Liver (tissue), 3 donors: Measurements from ENCODE around the gene P2RY8.

Source experiments
- EGR1 ChIP-seq, 2 donors: IDR thresholded peaks; 2 replicates each; pipeline ENCODE4 v1.6.1; 2016 to 2018; ENCODE audit warnings: antibody characterized with exemption in 2 of 2, low read depth in 2 of 2
- FOXA1 ChIP-seq: IDR thresholded peaks from 2 replicates; pipeline ENCODE4 v1.6.1; 2016; ENCODE audit warnings: antibody characterized with exemption
- GABPA ChIP-seq, 2 donors: IDR thresholded peaks in 1 of 2; conservative IDR thresholded peaks in 1 of 2; 2 replicates each; pipeline ENCODE4 v1.6.1; 2016; ENCODE audit warnings: antibody characterized with exemption in 2 of 2, mild to moderate bottlenecking in 1 of 2, moderate library complexity in 1 of 2
- JUND ChIP-seq, 2 donors: IDR thresholded peaks; 2 replicates each; pipeline ENCODE4 v1.6.1; 2016; ENCODE audit warnings: antibody characterized with exemption in 2 of 2
- RAD21 ChIP-seq, 2 donors: IDR thresholded peaks; 2 replicates each; pipeline ENCODE4 v1.6.1; 2016; ENCODE audit warnings: antibody characterized with exemption in 2 of 2, mild to moderate bottlenecking in 2 of 2
- RXRA ChIP-seq, 2 donors: IDR thresholded peaks; 2 replicates each; pipeline ENCODE4 v1.6.1; 2017 to 2018; ENCODE audit warnings: antibody characterized with exemption in 2 of 2, mild to moderate bottlenecking in 1 of 2
- SP1 ChIP-seq: IDR thresholded peaks from 2 replicates; pipeline ENCODE4 v1.6.1; 2018; ENCODE audit warnings: antibody characterized with exemption, mild to moderate bottlenecking
- YY1 ChIP-seq: IDR thresholded peaks from 2 replicates; pipeline ENCODE4 v1.6.1; 2016; ENCODE audit warnings: antibody characterized with exemption, mild to moderate bottlenecking
- TF ChIP-seq, protein P1 (sequence below): fragments of 150-350 bp; IDR thresholded peaks from 2 replicates; pipeline ENCODE4 v1.5.1; 2017; ENCODE audit warnings: improper control_type of control experiment, low read depth, low read length; ENCODE audit not compliant: missing input control
- TF ChIP-seq, protein P2 (sequence below): IDR thresholded peaks from 2 replicates; pipeline ENCODE4 v1.6.1; 2016; ENCODE audit warnings: antibody characterized with exemption
- TF ChIP-seq, protein P3 (sequence below): IDR thresholded peaks from 2 replicates; pipeline ENCODE4 v1.6.1; 2016; ENCODE audit warnings: antibody characterized with exemption
- TF ChIP-seq, protein P4 (sequence below): IDR thresholded peaks from 2 replicates; pipeline ENCODE4 v1.6.1; 2016; ENCODE audit warnings: antibody characterized with exemption, mild to moderate bottlenecking
- TF ChIP-seq, protein P5 (sequence below): IDR thresholded peaks from 2 replicates; pipeline ENCODE4 v1.6.1; 2016; ENCODE audit warnings: antibody characterized with exemption
- donor health status: healthy.
- donor health status: healthy.

DNA sequence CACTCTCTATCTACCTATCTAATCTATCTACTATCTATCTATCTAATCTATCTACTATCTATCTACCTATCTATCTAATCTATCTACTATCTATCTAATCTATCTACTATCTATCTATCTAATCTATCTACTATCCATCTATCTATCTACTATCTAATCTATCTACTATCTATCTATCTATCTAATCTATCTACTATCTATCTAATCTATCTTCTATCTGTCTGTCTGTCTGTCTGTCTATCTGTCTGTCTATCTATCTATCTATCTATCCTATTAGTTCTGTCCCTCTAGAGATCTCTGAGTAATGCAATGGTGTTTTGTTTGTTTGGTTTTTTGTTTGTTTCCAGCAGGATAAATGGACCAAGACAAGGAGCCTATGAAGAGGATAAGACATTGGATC, 74.9 kb downstream of the P2RY8 start:
- TF ChIP-seq JUND (IDR thresholded peaks at IDR 0.05) (no peak), GABPA (IDR thresholded peaks at IDR 0.05 in 1 of 2, conservative IDR thresholded peaks at IDR 0.05 in 1 of 2) (no peak), RAD21 (IDR thresholded peaks at IDR 0.05) (no peak), RXRA (IDR thresholded peaks at IDR 0.05) (no peak), SP1 (no peak), EGR1 (IDR thresholded peaks at IDR 0.05; ENCODE audit: low read depth in 2 of 2) (no peak), YY1 (no peak), FOXA1 (no peak)
- TF ChIP-seq, protein P1, sequence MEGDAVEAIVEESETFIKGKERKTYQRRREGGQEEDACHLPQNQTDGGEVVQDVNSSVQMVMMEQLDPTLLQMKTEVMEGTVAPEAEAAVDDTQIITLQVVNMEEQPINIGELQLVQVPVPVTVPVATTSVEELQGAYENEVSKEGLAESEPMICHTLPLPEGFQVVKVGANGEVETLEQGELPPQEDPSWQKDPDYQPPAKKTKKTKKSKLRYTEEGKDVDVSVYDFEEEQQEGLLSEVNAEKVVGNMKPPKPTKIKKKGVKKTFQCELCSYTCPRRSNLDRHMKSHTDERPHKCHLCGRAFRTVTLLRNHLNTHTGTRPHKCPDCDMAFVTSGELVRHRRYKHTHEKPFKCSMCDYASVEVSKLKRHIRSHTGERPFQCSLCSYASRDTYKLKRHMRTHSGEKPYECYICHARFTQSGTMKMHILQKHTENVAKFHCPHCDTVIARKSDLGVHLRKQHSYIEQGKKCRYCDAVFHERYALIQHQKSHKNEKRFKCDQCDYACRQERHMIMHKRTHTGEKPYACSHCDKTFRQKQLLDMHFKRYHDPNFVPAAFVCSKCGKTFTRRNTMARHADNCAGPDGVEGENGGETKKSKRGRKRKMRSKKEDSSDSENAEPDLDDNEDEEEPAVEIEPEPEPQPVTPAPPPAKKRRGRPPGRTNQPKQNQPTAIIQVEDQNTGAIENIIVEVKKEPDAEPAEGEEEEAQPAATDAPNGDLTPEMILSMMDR: no peak
- TF ChIP-seq, protein P2, sequence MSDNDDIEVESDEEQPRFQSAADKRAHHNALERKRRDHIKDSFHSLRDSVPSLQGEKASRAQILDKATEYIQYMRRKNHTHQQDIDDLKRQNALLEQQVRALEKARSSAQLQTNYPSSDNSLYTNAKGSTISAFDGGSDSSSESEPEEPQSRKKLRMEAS: no peak
- TF ChIP-seq, protein P3, sequence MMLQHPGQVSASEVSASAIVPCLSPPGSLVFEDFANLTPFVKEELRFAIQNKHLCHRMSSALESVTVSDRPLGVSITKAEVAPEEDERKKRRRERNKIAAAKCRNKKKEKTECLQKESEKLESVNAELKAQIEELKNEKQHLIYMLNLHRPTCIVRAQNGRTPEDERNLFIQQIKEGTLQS: no peak
- TF ChIP-seq, protein P4, sequence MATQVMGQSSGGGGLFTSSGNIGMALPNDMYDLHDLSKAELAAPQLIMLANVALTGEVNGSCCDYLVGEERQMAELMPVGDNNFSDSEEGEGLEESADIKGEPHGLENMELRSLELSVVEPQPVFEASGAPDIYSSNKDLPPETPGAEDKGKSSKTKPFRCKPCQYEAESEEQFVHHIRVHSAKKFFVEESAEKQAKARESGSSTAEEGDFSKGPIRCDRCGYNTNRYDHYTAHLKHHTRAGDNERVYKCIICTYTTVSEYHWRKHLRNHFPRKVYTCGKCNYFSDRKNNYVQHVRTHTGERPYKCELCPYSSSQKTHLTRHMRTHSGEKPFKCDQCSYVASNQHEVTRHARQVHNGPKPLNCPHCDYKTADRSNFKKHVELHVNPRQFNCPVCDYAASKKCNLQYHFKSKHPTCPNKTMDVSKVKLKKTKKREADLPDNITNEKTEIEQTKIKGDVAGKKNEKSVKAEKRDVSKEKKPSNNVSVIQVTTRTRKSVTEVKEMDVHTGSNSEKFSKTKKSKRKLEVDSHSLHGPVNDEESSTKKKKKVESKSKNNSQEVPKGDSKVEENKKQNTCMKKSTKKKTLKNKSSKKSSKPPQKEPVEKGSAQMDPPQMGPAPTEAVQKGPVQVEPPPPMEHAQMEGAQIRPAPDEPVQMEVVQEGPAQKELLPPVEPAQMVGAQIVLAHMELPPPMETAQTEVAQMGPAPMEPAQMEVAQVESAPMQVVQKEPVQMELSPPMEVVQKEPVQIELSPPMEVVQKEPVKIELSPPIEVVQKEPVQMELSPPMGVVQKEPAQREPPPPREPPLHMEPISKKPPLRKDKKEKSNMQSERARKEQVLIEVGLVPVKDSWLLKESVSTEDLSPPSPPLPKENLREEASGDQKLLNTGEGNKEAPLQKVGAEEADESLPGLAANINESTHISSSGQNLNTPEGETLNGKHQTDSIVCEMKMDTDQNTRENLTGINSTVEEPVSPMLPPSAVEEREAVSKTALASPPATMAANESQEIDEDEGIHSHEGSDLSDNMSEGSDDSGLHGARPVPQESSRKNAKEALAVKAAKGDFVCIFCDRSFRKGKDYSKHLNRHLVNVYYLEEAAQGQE: no peak
- TF ChIP-seq, protein P5, sequence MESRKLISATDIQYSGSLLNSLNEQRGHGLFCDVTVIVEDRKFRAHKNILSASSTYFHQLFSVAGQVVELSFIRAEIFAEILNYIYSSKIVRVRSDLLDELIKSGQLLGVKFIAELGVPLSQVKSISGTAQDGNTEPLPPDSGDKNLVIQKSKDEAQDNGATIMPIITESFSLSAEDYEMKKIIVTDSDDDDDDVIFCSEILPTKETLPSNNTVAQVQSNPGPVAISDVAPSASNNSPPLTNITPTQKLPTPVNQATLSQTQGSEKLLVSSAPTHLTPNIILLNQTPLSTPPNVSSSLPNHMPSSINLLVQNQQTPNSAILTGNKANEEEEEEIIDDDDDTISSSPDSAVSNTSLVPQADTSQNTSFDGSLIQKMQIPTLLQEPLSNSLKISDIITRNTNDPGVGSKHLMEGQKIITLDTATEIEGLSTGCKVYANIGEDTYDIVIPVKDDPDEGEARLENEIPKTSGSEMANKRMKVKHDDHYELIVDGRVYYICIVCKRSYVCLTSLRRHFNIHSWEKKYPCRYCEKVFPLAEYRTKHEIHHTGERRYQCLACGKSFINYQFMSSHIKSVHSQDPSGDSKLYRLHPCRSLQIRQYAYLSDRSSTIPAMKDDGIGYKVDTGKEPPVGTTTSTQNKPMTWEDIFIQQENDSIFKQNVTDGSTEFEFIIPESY: no peak
